ENCODE data around the gene FAM171A1. TPM values are rescaled to one million over a fixed set of nuclear protein-coding genes. Genes with fewer than 3 reads are reported as not detected.

FAM171A1 gene
- total and polyA plus RNA-seq, 2 donors (not counting 1 experiment from before 2014, with no cell fraction given) = 0.09 TPM; not detected in 1

DNA sequence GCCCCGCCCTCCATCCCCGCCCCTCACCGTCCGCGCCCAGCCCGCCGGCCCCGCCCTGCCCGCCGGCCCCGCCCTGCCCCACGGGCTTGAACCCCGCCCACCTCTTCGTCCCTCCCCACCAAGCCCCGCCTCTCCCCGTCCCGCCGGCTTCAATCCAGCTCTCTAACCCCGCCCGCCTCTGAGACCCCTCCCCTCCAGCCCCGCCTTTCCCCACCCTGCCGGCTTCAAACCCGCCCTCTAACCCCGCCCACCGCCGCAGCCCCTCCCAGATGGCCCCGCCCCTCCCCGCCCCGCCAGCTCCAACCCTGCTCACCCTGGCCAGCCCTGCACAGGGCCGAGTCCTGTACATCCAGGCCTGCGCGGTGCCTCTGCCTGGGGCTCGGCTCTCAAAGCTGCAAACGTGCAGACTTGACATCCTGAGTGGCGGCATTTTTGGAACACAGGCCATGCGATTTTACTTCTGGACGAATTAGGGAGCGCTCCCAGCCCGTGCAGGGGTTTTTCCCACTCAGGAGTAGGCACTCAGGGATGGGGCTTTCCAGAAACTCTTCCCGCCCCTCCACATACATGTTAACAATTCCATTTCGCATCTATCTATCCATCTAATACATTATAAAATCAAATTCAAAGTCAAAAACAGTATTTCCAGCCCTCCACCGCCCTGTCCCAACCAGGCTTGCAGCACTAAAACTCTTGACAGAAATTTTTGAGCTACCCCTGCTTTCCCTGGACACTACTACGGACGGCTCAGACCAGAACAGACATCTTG, 202.1 kb downstream of the FAM171A1 start:
- ChIA-PET CTCF (interaction anchor here (0.5 to 4.0 kb wide), 4 partner anchors 27 to 115 kb away, joined by 3 to 21 read pairs (median 4); no protein-coding TSS in a partner anchor), POLR2A (interaction anchor here (0.6 to 3.2 kb wide), 5 partner anchors 10 to 72 kb away, joined by 3 to 24 read pairs (median 5); partner anchors contain the start of gene RPP38)
- Mint-ChIP-seq H3K27ac (no peak overlapping the region), H3K27me3 (peaks cover 7% of the 10 kb centered on the region), H3K4me3 (peak overlapping the region; percentile 59), H3K9me3 (ENCODE audit: insufficient read depth) (no peaks in the 10 kb centered on the region), H3K4me1 (peaks cover 29% of the 10 kb centered on the region)
- Histone ChIP-seq H2AFZ (ENCODE audit: insufficient read depth, low read depth, low read length, poor library complexity, severe bottlenecking) (peak overlapping the region; percentile 54), H3K4me3 (ENCODE audit: control extremely low read depth in 1 of 5, extremely low read depth in 1 of 5, insufficient read depth in 1 of 5, low read depth in 2 of 5, low read length in 4 of 5) (peak overlapping the region in 4 of 5 experiments; percentile 19 to 52 (median 32)), H3K27ac (ENCODE audit: low read length in 2 of 2) (no peak overlapping the region), H3K4me2 (replicated peaks; ENCODE audit: low read depth, low read length, poor library complexity, severe bottlenecking) (peak overlapping the region; percentile 74), H3K9ac (ENCODE audit: low read length) (no peak overlapping the region), H3K36me3 (replicated peaks in 1 of 2; ENCODE audit: control extremely low read depth in 1 of 2, control insufficient read depth in 1 of 2, extremely low read depth in 1 of 2, insufficient read depth in 2 of 2, low read length in 1 of 2) (no peaks in the 10 kb centered on the region), H4K20me1 (ENCODE audit: control insufficient read depth, insufficient read depth, low read length, poor library complexity, severe bottlenecking) (no peaks in the 10 kb centered on the region), H3K79me2 (ENCODE audit: control insufficient read depth, insufficient read depth, low read length) (no peaks in the 10 kb centered on the region), H3K4me1 (ENCODE audit: control insufficient read depth in 2 of 2, insufficient read depth in 2 of 2, low read length in 2 of 2) (peaks cover 21 to 24% of the 10 kb centered on the region in 2 donors), H3K9me3 (ENCODE audit: control extremely low read depth in 1 of 3, control insufficient read depth in 2 of 3, insufficient read depth in 1 of 3, low read length in 2 of 3) (no peaks in the 10 kb centered on the region), H3K27me3 (replicated peaks in 1 of 4; ENCODE audit: control extremely low read depth in 1 of 4, control insufficient read depth in 3 of 4, insufficient read depth in 4 of 4, low read length in 3 of 4) (no peaks in the 10 kb centered on the region)
- peak; percentile 94 for DNase-seq
- no peak for TF ChIP-seq EZH2 (IDR thresholded peaks at IDR 0.05; ENCODE audit: borderline replicate concordance, insufficient read depth, low read depth, low read length, poor library complexity, severe bottlenecking)
- no peak for TF ChIP-seq CTCF (IDR thresholded peaks at IDR 0.05)
- WGBS (ENCODE audit: insufficient coverage) = 42% methylated on average over 17 of the region's 44 CpGs
- ATAC-seq (ENCODE audit: low read depth) = peak; percentile 87
- intact Hi-C loops (cut with micrococcal nuclease) = loop anchor here (1.0 to 5.0 kb wide), 9 partner anchors 28 to 1582 kb away; partner anchors contain the start of genes ACBD7, DCLRE1C, PRPF18 and RPP38
